ENCODE data around the gene LRRC4C.

Gene LRRC4C

GRCh38 chr11:40642284-40642683 lies 817.2 kb downstream of the LRRC4C start:
- no peak overlapping the region for H3K9ac ChIP-seq (ENCODE audit: low read length)
- no peaks in the 10 kb centered on the region for H3K9me3 ChIP-seq (ENCODE audit: control insufficient read depth, low read depth, low read length)
- no peaks in the 10 kb centered on the region for H3K27me3 ChIP-seq (ENCODE audit: control insufficient read depth, insufficient read depth, low read length)
- no peak overlapping the region for H3K4me3 ChIP-seq (ENCODE audit: low read length)
- H3K4me1 ChIP-seq (ENCODE audit: control insufficient read depth, low read depth, low read length) = peaks cover 13% of the 10 kb centered on the region
- no peaks in the 10 kb centered on the region for H3K36me3 ChIP-seq (ENCODE audit: control insufficient read depth, low read depth, low read length)
- H3K27ac ChIP-seq (ENCODE audit: low read length) = no peak overlapping the region

- no peaks in the 10 kb centered on the region for H3K27me3 ChIP-seq (ENCODE audit: control insufficient read depth, insufficient read depth, low read length)
- H3K36me3 ChIP-seq (ENCODE audit: control insufficient read depth, low read depth, low read length) = no peaks in the 10 kb centered on the region
- H3K9me3 ChIP-seq (ENCODE audit: control insufficient read depth, low read depth, low read length) = no peaks in the 10 kb centered on the region
- no peaks in the 10 kb centered on the region for H3K4me1 ChIP-seq (ENCODE audit: control insufficient read depth, low read depth, low read length)
- no peak overlapping the region for H3K9ac ChIP-seq (ENCODE audit: low read length)
- H3K27ac ChIP-seq (ENCODE audit: low read length) = no peak overlapping the region
- H3K4me3 ChIP-seq (ENCODE audit: low read length) = no peak overlapping the region
These were observed 839.8 kb downstream of the LRRC4C start for GRCh38 chr11:40619654-40620053.

GRCh38 chr11:40606800-40607199 lies 852.7 kb downstream of the LRRC4C start:
- H3K4me3 ChIP-seq (ENCODE audit: low read length) = no peak overlapping the region
- no peaks in the 10 kb centered on the region for H3K36me3 ChIP-seq (ENCODE audit: control insufficient read depth, low read depth, low read length)
- H3K27ac ChIP-seq (ENCODE audit: low read length) = no peak overlapping the region
- H3K9me3 ChIP-seq (ENCODE audit: control insufficient read depth, low read depth, low read length) = peaks cover 12% of the 10 kb centered on the region
- peaks cover 3% of the 10 kb centered on the region for H3K4me1 ChIP-seq (ENCODE audit: control insufficient read depth, low read depth, low read length)
- H3K9ac ChIP-seq (ENCODE audit: low read length) = no peak overlapping the region
- no peaks in the 10 kb centered on the region for H3K27me3 ChIP-seq (ENCODE audit: control insufficient read depth, insufficient read depth, low read length)

GRCh38 chr11:40602866-40603552 lies 856.4 kb downstream of the LRRC4C start:
- Histone ChIP-seq H3K4me1 (ENCODE audit: control insufficient read depth, low read depth, low read length) (peaks cover 3% of the 10 kb centered on the region), H3K9me3 (ENCODE audit: control insufficient read depth, low read depth, low read length) (peaks cover 12% of the 10 kb centered on the region), H3K4me3 (ENCODE audit: low read length) (no peak overlapping the region)

GRCh38 chr11:40597546-40598113 lies 861.8 kb downstream of the LRRC4C start:
- Histone ChIP-seq H3K9ac (ENCODE audit: low read length) (no peak overlapping the region), H3K4me3 (ENCODE audit: low read length) (no peak overlapping the region), H3K27ac (ENCODE audit: low read length) (no peak overlapping the region), H3K27me3 (ENCODE audit: control insufficient read depth, insufficient read depth, low read length) (no peaks in the 10 kb centered on the region), H3K4me1 (ENCODE audit: control insufficient read depth, low read depth, low read length) (peaks cover 2% of the 10 kb centered on the region), H3K9me3 (ENCODE audit: control insufficient read depth, low read depth, low read length) (no peaks in the 10 kb centered on the region), H3K36me3 (ENCODE audit: control insufficient read depth, low read depth, low read length) (no peaks in the 10 kb centered on the region)

More at GRCh38 chr11:40602866-40603552, 856.4 kb downstream of the LRRC4C start:
- Histone ChIP-seq H3K27me3 (ENCODE audit: control insufficient read depth, insufficient read depth, low read length) (no peaks in the 10 kb centered on the region), H3K36me3 (ENCODE audit: control insufficient read depth, low read depth, low read length) (no peaks in the 10 kb centered on the region), H3K27ac (ENCODE audit: low read length) (no peak overlapping the region), H3K9ac (ENCODE audit: low read length) (no peak overlapping the region)

- Histone ChIP-seq H3K27me3 (ENCODE audit: control insufficient read depth, insufficient read depth, low read length) (no peaks in the 10 kb centered on the region), H3K36me3 (ENCODE audit: control insufficient read depth, low read depth, low read length) (no peaks in the 10 kb centered on the region), H3K4me1 (ENCODE audit: control insufficient read depth, low read depth, low read length) (no peaks in the 10 kb centered on the region), H3K27ac (ENCODE audit: low read length) (no peak overlapping the region), H3K9me3 (ENCODE audit: control insufficient read depth, low read depth, low read length) (no peaks in the 10 kb centered on the region), H3K4me3 (ENCODE audit: low read length) (no peak overlapping the region), H3K9ac (ENCODE audit: low read length) (no peak overlapping the region)
These were observed 886.1 kb downstream of the LRRC4C start for GRCh38 chr11:40573254-40573891.

GRCh38 chr11:40569947-40570531 lies 889.4 kb downstream of the LRRC4C start:
- Histone ChIP-seq H3K27ac (ENCODE audit: low read length) (no peak overlapping the region), H3K36me3 (ENCODE audit: control insufficient read depth, low read depth, low read length) (no peaks in the 10 kb centered on the region), H3K9me3 (ENCODE audit: control insufficient read depth, low read depth, low read length) (no peaks in the 10 kb centered on the region), H3K4me1 (ENCODE audit: control insufficient read depth, low read depth, low read length) (no peaks in the 10 kb centered on the region), H3K9ac (ENCODE audit: low read length) (no peak overlapping the region), H3K4me3 (ENCODE audit: low read length) (no peak overlapping the region), H3K27me3 (ENCODE audit: control insufficient read depth, insufficient read depth, low read length) (no peaks in the 10 kb centered on the region)

GRCh38 chr11:40567392-40567791 lies 892.1 kb downstream of the LRRC4C start:
- Histone ChIP-seq H3K9ac (ENCODE audit: low read length) (no peak overlapping the region), H3K27me3 (ENCODE audit: control insufficient read depth, insufficient read depth, low read length) (no peaks in the 10 kb centered on the region), H3K4me1 (ENCODE audit: control insufficient read depth, low read depth, low read length) (no peaks in the 10 kb centered on the region), H3K9me3 (ENCODE audit: control insufficient read depth, low read depth, low read length) (no peaks in the 10 kb centered on the region), H3K27ac (ENCODE audit: low read length) (no peak overlapping the region), H3K36me3 (ENCODE audit: control insufficient read depth, low read depth, low read length) (no peaks in the 10 kb centered on the region), H3K4me3 (ENCODE audit: low read length) (no peak overlapping the region)

GRCh38 chr11:40544162-40544561 lies 915.3 kb downstream of the LRRC4C start:
- Histone ChIP-seq H3K4me3 (ENCODE audit: low read length) (no peak overlapping the region), H3K9me3 (ENCODE audit: control insufficient read depth, low read depth, low read length) (no peaks in the 10 kb centered on the region), H3K36me3 (ENCODE audit: control insufficient read depth, low read depth, low read length) (no peaks in the 10 kb centered on the region), H3K27me3 (ENCODE audit: control insufficient read depth, insufficient read depth, low read length) (no peaks in the 10 kb centered on the region), H3K9ac (ENCODE audit: low read length) (no peak overlapping the region), H3K27ac (ENCODE audit: low read length) (no peak overlapping the region), H3K4me1 (ENCODE audit: control insufficient read depth, low read depth, low read length) (no peaks in the 10 kb centered on the region)

GRCh38 chr11:40542821-40543220 lies 916.6 kb downstream of the LRRC4C start:
- H3K9ac ChIP-seq (ENCODE audit: low read length) = no peak overlapping the region
- H3K27ac ChIP-seq (ENCODE audit: low read length) = no peak overlapping the region
- no peaks in the 10 kb centered on the region for H3K27me3 ChIP-seq (ENCODE audit: control insufficient read depth, insufficient read depth, low read length)
- no peaks in the 10 kb centered on the region for H3K9me3 ChIP-seq (ENCODE audit: control insufficient read depth, low read depth, low read length)
- no peaks in the 10 kb centered on the region for H3K36me3 ChIP-seq (ENCODE audit: control insufficient read depth, low read depth, low read length)
- H3K4me3 ChIP-seq (ENCODE audit: low read length) = no peak overlapping the region
- H3K4me1 ChIP-seq (ENCODE audit: control insufficient read depth, low read depth, low read length) = no peaks in the 10 kb centered on the region

GRCh38 chr11:40537734-40538133 lies 921.7 kb downstream of the LRRC4C start:
- Histone ChIP-seq H3K27me3 (ENCODE audit: control insufficient read depth, insufficient read depth, low read length) (no peaks in the 10 kb centered on the region), H3K4me3 (ENCODE audit: low read length) (no peak overlapping the region), H3K27ac (ENCODE audit: low read length) (no peak overlapping the region), H3K9me3 (ENCODE audit: control insufficient read depth, low read depth, low read length) (no peaks in the 10 kb centered on the region), H3K9ac (ENCODE audit: low read length) (no peak overlapping the region), H3K36me3 (ENCODE audit: control insufficient read depth, low read depth, low read length) (no peaks in the 10 kb centered on the region), H3K4me1 (ENCODE audit: control insufficient read depth, low read depth, low read length) (no peaks in the 10 kb centered on the region)

Data from iPS-18a (cell line).